ENCODE measurements around the gene IGSF3.
"Not testable (repeated sequence)": the region's sequence is repeated elsewhere in the genome, so short reads cannot be mapped to it uniquely, and the experiment has no call there.

- not testable (repeated sequence) for TF ChIP-seq CTCF (optimal IDR thresholded peaks at IDR 0.05 in 1 of 3, IDR thresholded peaks at IDR 0.05 in 1 of 3, conservative IDR thresholded peaks at IDR 0.05 in 1 of 3; ENCODE audit: extremely low read depth in 1 of 3, insufficient read depth in 2 of 3, low read length in 3 of 3); EZH2 (IDR thresholded peaks at IDR 0.05; ENCODE audit: low read length)
Measured at GRCh38 chr1:116617808-116618207, 49.7 kb downstream of the IGSF3 start.

Measured in keratinocyte (primary cell).